ENCODE data around the gene PAX2.

DNA sequence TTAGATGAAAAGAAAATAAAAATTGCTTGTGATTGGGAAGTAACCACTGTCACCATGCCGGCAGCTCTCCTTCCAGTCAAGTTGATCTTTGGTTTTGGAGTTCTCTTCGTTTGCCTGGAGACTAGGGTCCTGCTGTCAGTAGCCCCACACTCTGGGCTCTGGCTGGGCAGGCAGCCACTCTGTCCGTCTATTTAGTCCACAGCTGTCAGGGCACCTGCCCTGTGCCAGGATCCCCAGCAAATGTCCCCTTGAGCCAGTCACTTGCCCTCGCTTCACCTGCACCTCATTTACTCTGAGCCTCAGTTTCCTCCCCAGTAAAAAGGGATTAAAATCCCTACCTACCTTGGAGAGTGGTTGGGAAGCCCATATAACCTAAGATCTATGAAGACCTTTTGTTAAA lies 55.5 kb downstream of the PAX2 start:
- TF ChIP-seq POLR2AphosphoS5 (IDR thresholded peaks at IDR 0.05), result no peak
- TF ChIP-seq, protein P1, sequence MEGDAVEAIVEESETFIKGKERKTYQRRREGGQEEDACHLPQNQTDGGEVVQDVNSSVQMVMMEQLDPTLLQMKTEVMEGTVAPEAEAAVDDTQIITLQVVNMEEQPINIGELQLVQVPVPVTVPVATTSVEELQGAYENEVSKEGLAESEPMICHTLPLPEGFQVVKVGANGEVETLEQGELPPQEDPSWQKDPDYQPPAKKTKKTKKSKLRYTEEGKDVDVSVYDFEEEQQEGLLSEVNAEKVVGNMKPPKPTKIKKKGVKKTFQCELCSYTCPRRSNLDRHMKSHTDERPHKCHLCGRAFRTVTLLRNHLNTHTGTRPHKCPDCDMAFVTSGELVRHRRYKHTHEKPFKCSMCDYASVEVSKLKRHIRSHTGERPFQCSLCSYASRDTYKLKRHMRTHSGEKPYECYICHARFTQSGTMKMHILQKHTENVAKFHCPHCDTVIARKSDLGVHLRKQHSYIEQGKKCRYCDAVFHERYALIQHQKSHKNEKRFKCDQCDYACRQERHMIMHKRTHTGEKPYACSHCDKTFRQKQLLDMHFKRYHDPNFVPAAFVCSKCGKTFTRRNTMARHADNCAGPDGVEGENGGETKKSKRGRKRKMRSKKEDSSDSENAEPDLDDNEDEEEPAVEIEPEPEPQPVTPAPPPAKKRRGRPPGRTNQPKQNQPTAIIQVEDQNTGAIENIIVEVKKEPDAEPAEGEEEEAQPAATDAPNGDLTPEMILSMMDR (IDR thresholded peaks at IDR 0.05), result no peak
